Vagina (tissue), 2 donors: ENCODE results near the gene PEX13.

Experiments
- POLR2A ChIP-seq, 2 donors: fragments of 450-650 bp; IDR thresholded peaks; one replicate each; pipeline ENCODE4 v1.6.1; 2017; ENCODE audit warnings: antibody characterized with exemption in 2 of 2, mild to moderate bottlenecking in 2 of 2, moderate library complexity in 2 of 2
- TF ChIP-seq, protein P1 (sequence below), 3 experiments: fragments of 450-650 bp in 2 of 3; fragments of 200-600 bp in 1 of 3; sonication (generic) in 1 of 3; IDR thresholded peaks; one replicate each; pipeline ENCODE4 v1.5.1; 2017 to 2019; ENCODE audit warnings: antibody characterized with exemption in 3 of 3, mild to moderate bottlenecking in 2 of 3, moderate library complexity in 2 of 3

DNA sequence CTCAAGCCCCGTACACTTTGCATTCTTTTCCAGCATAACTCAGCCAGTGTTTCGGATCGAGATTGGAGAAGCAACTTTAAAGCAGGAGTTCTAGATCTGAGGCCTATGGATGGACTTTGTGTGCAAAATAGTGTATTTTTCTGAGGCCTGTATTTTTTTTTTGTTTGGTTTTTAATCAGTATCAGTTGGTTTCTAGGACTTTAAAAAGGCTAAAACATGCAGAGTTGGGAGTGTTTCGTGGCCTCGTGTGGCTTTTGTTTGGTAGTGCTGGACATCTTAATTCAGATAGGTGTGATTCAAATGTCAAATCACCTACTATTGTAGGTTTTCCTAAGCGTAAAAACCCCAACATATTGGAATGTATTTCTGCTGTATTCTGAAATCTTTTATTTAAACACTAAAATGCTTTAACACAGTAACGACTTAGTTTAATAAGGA, 817 bp downstream of the PEX13 start:
- no peak for TF ChIP-seq POLR2A (IDR thresholded peaks at IDR 0.05)
- TF ChIP-seq, protein P1, sequence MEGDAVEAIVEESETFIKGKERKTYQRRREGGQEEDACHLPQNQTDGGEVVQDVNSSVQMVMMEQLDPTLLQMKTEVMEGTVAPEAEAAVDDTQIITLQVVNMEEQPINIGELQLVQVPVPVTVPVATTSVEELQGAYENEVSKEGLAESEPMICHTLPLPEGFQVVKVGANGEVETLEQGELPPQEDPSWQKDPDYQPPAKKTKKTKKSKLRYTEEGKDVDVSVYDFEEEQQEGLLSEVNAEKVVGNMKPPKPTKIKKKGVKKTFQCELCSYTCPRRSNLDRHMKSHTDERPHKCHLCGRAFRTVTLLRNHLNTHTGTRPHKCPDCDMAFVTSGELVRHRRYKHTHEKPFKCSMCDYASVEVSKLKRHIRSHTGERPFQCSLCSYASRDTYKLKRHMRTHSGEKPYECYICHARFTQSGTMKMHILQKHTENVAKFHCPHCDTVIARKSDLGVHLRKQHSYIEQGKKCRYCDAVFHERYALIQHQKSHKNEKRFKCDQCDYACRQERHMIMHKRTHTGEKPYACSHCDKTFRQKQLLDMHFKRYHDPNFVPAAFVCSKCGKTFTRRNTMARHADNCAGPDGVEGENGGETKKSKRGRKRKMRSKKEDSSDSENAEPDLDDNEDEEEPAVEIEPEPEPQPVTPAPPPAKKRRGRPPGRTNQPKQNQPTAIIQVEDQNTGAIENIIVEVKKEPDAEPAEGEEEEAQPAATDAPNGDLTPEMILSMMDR (IDR thresholded peaks at IDR 0.05) = no peak
